GM12801 (cell line): ENCODE data around the gene WNT7B.

ENCODE experiments used
- TF ChIP-seq, protein P1 (sequence below): IDR thresholded peaks from one replicate; pipeline ENCODE4 v1.5.1; 2011; ENCODE audit warnings: control low read depth; ENCODE audit not compliant: insufficient read length; ENCODE audit errors: extremely low read depth

The WNT7B gene

DNA sequence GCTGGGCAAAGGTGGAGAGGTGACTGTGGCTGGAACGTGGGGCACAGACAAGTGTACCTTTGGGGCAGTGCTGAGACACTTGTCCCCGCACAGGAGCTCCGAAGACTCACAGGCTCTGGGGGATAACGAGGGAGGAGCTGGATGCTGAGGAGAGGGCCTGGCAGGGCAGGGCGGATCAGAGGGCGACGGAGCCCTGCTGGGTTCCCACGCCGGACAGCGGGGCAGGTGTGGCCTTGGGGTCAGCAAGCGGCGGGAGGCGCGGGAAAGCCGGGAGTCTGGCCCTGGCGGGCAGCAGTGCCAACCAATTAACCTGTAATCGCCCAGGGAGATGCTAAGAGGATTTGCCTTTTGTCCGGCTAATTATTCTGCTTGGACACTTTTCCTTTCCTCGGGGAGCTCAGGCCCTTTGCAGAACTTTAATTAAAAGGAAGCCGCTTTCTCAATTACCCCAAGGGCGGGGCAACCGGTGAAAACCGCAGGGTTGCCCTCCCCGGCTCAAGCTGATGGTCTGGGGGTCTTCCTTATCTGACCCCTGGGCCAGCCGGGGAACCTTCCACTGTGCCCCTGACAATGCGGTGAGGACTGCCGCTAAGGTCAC lies 71.5 kb downstream of the WNT7B start:
- TF ChIP-seq, protein P1, sequence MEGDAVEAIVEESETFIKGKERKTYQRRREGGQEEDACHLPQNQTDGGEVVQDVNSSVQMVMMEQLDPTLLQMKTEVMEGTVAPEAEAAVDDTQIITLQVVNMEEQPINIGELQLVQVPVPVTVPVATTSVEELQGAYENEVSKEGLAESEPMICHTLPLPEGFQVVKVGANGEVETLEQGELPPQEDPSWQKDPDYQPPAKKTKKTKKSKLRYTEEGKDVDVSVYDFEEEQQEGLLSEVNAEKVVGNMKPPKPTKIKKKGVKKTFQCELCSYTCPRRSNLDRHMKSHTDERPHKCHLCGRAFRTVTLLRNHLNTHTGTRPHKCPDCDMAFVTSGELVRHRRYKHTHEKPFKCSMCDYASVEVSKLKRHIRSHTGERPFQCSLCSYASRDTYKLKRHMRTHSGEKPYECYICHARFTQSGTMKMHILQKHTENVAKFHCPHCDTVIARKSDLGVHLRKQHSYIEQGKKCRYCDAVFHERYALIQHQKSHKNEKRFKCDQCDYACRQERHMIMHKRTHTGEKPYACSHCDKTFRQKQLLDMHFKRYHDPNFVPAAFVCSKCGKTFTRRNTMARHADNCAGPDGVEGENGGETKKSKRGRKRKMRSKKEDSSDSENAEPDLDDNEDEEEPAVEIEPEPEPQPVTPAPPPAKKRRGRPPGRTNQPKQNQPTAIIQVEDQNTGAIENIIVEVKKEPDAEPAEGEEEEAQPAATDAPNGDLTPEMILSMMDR, result no peak

DNA sequence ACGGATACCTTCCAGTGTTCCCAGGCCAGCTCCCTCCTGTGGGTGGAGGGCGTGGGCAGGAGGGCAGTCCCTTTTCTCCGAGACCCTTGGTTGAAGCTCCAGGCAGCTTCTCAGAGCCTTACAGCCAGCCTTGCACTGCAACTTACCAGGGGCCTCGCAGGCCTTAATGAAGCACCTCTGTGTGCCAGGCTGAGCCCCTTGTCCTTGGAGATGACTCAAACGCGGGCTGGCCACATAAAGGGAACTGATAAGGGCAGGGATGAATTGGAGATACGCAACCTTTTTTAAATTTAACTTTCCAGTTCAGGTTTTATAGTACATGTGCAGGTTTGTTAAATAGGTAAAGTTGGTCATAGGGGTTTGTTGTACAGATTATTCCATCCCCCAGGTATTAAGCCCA lies 72.7 kb downstream of the WNT7B start:
- TF ChIP-seq, protein P1, result no peak

DNA sequence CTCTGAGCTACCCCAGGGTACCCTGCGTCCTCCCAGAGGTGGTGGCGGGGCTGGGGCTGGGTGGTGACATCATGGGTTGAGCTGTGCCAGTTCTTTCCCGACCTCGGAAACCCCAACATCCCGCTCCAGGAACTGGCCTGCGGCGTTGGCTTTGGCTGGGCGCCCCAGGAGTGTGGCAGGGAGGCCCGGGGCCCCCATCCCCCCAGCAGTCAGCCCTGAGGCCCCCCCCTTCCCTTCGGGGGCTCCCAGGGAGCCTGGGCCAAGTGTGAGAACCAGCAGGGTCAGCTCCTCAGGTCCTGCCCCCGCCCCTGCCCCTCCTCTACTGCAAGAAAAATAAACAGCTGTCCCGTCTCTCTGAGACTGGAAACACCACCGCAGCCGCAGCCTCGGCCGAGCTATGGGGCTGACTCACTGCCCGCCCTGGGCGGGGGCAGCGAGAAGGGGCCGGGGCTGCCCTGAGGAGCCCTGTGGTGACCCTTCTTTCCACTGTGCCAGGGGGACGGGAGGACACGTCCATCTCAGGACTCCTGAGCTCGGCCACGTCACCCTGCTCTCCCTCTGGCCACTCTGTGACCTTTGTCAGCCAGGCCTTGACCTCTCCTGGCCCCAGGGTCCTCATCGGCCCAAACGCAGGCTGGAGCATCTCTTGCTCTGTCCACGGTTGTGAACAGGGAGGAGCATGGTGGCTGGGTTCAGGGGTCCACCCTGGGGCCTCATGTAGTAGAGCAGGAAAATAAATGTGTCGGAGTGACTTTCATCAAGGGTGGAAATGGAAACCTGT lies 73.4 kb downstream of the WNT7B start:
- TF ChIP-seq, protein P1, result no peak

DNA sequence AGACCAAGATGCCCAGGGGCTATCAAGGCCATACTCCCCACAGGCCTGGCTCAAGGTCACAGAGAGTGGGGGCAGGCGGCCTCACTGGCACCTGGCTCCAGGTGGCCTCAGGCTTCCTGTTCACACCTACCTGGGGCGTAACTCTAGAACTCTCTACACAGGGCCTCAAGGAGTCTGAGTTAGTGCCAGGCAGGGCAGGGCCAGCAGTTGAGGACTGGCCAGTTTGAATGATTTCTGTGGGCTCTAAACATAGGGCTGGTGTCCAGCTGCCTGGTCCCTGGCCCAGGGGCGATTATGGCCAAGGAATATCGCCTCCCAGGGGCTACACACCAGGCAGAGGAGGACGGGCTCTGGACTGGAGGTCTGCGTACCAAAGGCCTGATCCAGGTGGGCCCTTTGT lies 79.2 kb downstream of the WNT7B start:
- TF ChIP-seq, protein P1, result no peak

GRCh38 chr22:45896964-45897538 lies 79.9 kb downstream of the WNT7B start:
- TF ChIP-seq, protein P1, result no peak

GRCh38 chr22:45896153-45896951 lies 80.6 kb downstream of the WNT7B start:
- TF ChIP-seq, protein P1, result no peak
